Adrenal gland (tissue), 5 donors: ENCODE results near the gene SARS1.

Experiments
- CTCF ChIP-seq, 6 experiments: fragments of 450-650 bp in 4 of 6; fragments of 200-600 bp in 2 of 6; sonication (generic) in 1 of 6; IDR thresholded peaks; 1 replicate in 5 of 6; 2 replicates in 1 of 6; pipeline versions ENCODE4 v1.5.1 to v1.8.0; 2016 to 2021; ENCODE audit warnings: antibody characterized with exemption in 6 of 6, mild to moderate bottlenecking in 2 of 6, moderate library complexity in 1 of 6
- POLR2A ChIP-seq, 2 donors: fragments of 450-650 bp; IDR thresholded peaks; one replicate each; pipeline ENCODE4 v1.6.1; 2017; ENCODE audit warnings: antibody characterized with exemption in 2 of 2, mild to moderate bottlenecking in 2 of 2, moderate library complexity in 1 of 2
- donor health status: DM: no; HTN: no; CAD: no.

- TF ChIP-seq POLR2A (IDR thresholded peaks at IDR 0.05) (no peak), CTCF (IDR thresholded peaks at IDR 0.05) (no peak)
These were observed 34.0 kb downstream of the SARS1 start for GRCh38 chr1:109247401-109248365.
